ENCODE results near the gene PKD1L1. TPM values are rescaled to one million over a fixed set of nuclear protein-coding genes. Genes with fewer than 3 reads are reported as not detected.

The PKD1L1 gene
- polyA plus RNA-seq, 6 donors from 2014 or later: 0.05 to 0.30 (median 0.15) TPM; not detected in 3

- Mint-ChIP-seq H3K9me3 (no peaks in the 10 kb centered on the region), H3K27me3 (peaks cover 0 to 9% (median 3%) of the 10 kb centered on the region in 3 donors), H3K4me3 (no peak overlapping the region), H3K4me1 (no peaks in the 10 kb centered on the region), H3K36me3 (peaks cover 0 to 6% of the 10 kb centered on the region in 2 donors), H3K27ac (no peak overlapping the region)
- no peak for ATAC-seq (ENCODE audit: low read depth in 2 of 2)
- DNase-seq: no peak
Observed at GRCh38 chr7:47843291-47843690, 105.0 kb downstream of the PKD1L1 start.

DNA sequence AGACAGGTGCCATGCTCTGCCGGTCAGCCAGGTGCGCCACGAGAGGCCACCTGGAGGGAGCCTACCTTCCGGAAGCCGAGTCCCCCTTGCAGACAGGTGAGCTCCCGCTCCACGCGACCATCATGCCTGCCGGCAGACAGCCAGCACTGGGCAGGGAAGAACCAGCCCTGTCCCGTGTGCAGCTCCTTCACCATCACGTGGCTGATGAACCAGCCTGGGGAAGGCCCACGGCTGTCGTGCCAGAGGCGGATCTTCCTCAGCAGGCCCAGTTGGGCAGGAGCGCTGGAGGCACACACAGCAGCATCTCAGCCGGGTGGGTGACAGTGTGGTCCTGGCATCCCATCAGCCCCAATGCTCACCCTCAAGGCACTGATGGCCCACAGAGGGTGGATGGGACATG, 108.9 kb downstream of the PKD1L1 start:
- Mint-ChIP-seq H3K4me3 (no peak overlapping the region), H3K9me3 (no peaks in the 10 kb centered on the region), H3K36me3 (peaks cover 0 to 6% of the 10 kb centered on the region in 2 donors), H3K4me1 (no peaks in the 10 kb centered on the region), H3K27ac (no peak overlapping the region), H3K27me3 (peaks cover 0 to 9% (median 3%) of the 10 kb centered on the region in 3 donors)
- DNase-seq: no peak
- ATAC-seq (ENCODE audit: low read depth in 2 of 2): no peak

- H3K27me3 Mint-ChIP-seq: peaks cover 0 to 5% (median 3%) of the 10 kb centered on the region in 3 donors
- ATAC-seq (ENCODE audit: low read depth in 2 of 2): no peak
- H3K36me3 Mint-ChIP-seq: no peaks in the 10 kb centered on the region
- DNase-seq: no peak
- no peak overlapping the region for H3K27ac Mint-ChIP-seq
- H3K4me3 Mint-ChIP-seq: no peak overlapping the region
- no peaks in the 10 kb centered on the region for H3K9me3 Mint-ChIP-seq
- peaks cover 7 to 14% (median 13%) of the 10 kb centered on the region in 3 donors for H3K4me1 Mint-ChIP-seq
Observed at GRCh38 chr7:47837826-47838225, 110.4 kb downstream of the PKD1L1 start.

GRCh38 chr7:47836503-47837202, 111.6 kb downstream of the PKD1L1 start:
- Mint-ChIP-seq H3K36me3 (no peaks in the 10 kb centered on the region), H3K27ac (no peak overlapping the region), H3K4me3 (no peak overlapping the region), H3K27me3 (peaks cover 0 to 5% (median 0%) of the 10 kb centered on the region in 3 donors), H3K9me3 (no peaks in the 10 kb centered on the region), H3K4me1 (peaks cover 7 to 14% (median 14%) of the 10 kb centered on the region in 3 donors)
- no peak for ATAC-seq (ENCODE audit: low read depth in 2 of 2)
- no peak for DNase-seq

GRCh38 chr7:47836080-47836479, 112.2 kb downstream of the PKD1L1 start:
- no peak overlapping the region for H3K4me3 Mint-ChIP-seq
- H3K9me3 Mint-ChIP-seq: no peaks in the 10 kb centered on the region
- H3K27me3 Mint-ChIP-seq: peaks cover 0 to 5% (median 0%) of the 10 kb centered on the region in 3 donors
- H3K27ac Mint-ChIP-seq: peak overlapping the region in 1 of 6 donors; percentile 69
- H3K36me3 Mint-ChIP-seq: no peaks in the 10 kb centered on the region
- DNase-seq (no peak), ATAC-seq (ENCODE audit: low read depth in 2 of 2) (no peak)
- peaks cover 7 to 14% (median 14%) of the 10 kb centered on the region in 3 donors for H3K4me1 Mint-ChIP-seq

DNA sequence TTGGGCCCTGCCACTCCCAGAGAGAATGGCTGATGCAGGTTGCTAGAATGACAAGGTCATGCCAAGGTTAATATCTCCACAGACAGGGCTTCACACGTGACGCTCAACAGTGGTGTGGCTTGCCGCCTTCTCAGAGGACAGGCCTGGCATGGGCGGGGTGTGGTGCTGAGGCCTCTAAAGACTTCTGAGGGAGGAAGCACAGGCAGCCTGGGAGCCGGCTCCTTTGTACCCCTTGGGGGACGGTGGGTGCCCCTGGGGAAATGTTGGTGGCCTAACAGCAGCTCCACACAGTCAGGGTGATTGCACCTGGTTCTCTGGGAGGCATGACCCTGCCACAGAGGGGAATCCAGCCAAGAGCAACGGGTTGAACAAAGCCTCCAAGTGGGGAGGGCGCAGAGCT, 115.1 kb downstream of the PKD1L1 start:
- ATAC-seq (ENCODE audit: low read depth in 2 of 2): peak; percentile 66 to 84
- Mint-ChIP-seq H3K4me3 (peak overlapping the region in 2 of 8 donors; percentile 34 to 81), H3K27me3 (peaks cover 0 to 5% (median 0%) of the 10 kb centered on the region in 3 donors), H3K4me1 (peaks cover 7 to 14% (median 14%) of the 10 kb centered on the region in 3 donors), H3K36me3 (no peaks in the 10 kb centered on the region), H3K9me3 (no peaks in the 10 kb centered on the region), H3K27ac (peak overlapping the region in 2 of 6 donors; percentile 5 to 45)
- DNase-seq: peak; percentile 19

DNA sequence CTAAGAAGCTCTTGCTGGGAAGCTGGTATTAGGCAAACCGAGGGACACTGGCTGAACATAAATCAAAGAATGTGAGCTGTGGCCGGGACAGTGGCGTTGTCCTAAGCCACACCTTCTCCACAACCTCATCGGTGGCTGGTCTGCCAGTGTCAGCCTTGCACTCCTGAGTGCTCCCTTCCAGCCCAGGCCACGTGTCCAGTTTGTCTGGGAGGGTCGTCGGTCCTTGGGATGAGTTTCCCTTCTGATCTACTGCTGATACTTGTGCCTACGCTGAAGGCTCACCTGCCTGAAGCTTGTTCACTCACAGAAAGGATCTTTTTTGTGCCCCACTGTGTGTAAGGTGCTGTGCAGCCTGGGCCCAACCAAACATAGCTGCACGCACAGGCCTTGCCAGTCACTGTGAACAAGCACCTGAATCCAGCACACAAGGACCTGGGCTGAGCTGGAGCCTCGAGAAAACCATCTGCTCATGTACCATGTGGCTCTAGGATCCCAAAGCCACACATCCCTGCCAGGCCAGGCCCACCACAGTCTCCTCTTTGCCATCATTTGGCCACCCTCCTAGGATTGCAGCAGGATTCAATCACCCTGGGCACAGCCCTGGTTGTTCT, 116.1 kb downstream of the PKD1L1 start:
- peak overlapping the region in 1 of 8 donors; percentile 65 for H3K4me3 Mint-ChIP-seq
- H3K9me3 Mint-ChIP-seq: no peaks in the 10 kb centered on the region
- peaks cover 7 to 14% (median 14%) of the 10 kb centered on the region in 3 donors for H3K4me1 Mint-ChIP-seq
- ATAC-seq (ENCODE audit: low read depth in 2 of 2) (no peak), DNase-seq (no peak)
- peak overlapping the region in 1 of 6 donors; percentile 68 for H3K27ac Mint-ChIP-seq
- H3K27me3 Mint-ChIP-seq: peaks cover 0 to 5% (median 0%) of the 10 kb centered on the region in 3 donors
- no peaks in the 10 kb centered on the region for H3K36me3 Mint-ChIP-seq

GRCh38 chr7:47830015-47830414, 118.3 kb downstream of the PKD1L1 start:
- Mint-ChIP-seq H3K36me3 (no peaks in the 10 kb centered on the region), H3K27ac (no peak overlapping the region), H3K27me3 (peaks cover 0 to 5% (median 0%) of the 10 kb centered on the region in 3 donors), H3K4me1 (peaks cover 7 to 14% (median 14%) of the 10 kb centered on the region in 3 donors), H3K4me3 (no peak overlapping the region), H3K9me3 (no peaks in the 10 kb centered on the region)
- ATAC-seq (ENCODE audit: low read depth in 2 of 2): no peak
- DNase-seq: no peak

DNA sequence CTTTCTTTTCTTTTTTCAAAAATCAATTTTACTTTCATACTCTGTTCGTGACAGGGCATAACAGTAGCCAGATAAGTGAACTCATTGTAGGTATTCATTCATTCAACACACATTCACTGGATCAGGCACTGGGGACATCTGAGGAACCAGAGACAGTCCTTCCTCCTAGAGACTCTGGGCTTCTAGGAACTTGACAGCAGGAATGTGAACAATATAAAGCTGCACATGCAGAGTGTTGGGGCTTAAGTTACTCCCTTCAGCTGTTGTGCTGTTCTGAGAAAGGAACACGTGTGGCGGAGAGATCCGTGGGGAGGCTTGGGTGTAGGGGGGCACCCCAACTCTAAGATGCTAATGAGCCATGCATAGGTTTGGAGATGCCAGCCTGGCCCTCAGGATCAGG, 120.4 kb downstream of the PKD1L1 start:
- ATAC-seq (ENCODE audit: low read depth in 2 of 2): no peak
- no peaks in the 10 kb centered on the region for H3K9me3 Mint-ChIP-seq
- no peak for DNase-seq
- H3K4me3 Mint-ChIP-seq: peak overlapping the region in 1 of 8 donors; percentile 12
- no peak overlapping the region for H3K27ac Mint-ChIP-seq
- no peaks in the 10 kb centered on the region for H3K36me3 Mint-ChIP-seq
- peaks cover 0 to 2% (median under 1%) of the 10 kb centered on the region in 3 donors for H3K4me1 Mint-ChIP-seq
- no peaks in the 10 kb centered on the region for H3K27me3 Mint-ChIP-seq

DNA sequence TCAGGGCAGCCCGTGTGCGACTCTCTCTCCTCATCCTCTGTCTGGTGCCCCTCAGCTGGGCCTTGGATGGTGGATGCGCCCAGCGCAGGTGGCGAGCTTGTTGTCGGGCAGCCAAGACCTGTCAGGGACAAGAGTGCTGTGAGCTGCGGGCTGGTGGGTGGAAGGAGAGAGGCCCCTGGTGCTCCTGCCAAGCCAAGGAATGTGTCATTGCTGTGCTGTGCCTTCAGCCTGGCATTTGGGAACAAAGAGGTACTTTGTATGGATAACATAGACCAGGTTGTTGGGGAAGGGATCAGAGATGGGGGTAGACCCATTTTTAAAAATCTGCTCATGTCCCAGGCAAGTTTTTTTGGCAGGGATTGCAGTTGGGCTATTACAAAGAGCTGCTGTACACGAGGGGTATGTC, 120.9 kb downstream of the PKD1L1 start:
- Mint-ChIP-seq H3K36me3 (no peaks in the 10 kb centered on the region), H3K9me3 (no peaks in the 10 kb centered on the region), H3K27ac (no peak overlapping the region), H3K4me1 (no peaks in the 10 kb centered on the region), H3K27me3 (no peaks in the 10 kb centered on the region), H3K4me3 (no peak overlapping the region)
- DNase-seq: no peak
- ATAC-seq (ENCODE audit: low read depth in 2 of 2): no peak

DNA sequence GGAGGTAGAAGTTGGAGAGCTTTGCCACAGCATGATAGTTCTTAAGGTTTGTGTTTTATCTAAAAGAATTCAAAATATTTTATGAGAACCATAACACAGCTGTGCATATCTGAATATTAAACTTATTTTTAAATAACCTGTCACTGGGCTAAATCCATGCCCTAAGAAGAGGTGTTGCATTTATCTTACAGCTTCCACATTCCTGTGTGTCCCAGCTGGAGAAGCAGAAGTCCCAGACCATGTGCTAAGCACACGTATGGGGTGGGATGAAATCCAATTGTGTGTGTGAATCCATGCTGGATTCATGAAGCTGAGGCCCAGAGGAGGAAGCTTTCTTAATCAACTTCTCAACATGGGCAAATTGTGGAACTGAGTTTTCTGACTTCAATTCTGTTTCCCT, 121.5 kb downstream of the PKD1L1 start:
- Mint-ChIP-seq H3K4me1 (no peaks in the 10 kb centered on the region), H3K9me3 (no peaks in the 10 kb centered on the region), H3K27ac (no peak overlapping the region)

GRCh38 chr7:47819607-47819920, 128.7 kb downstream of the PKD1L1 start:
- Mint-ChIP-seq H3K4me3 (no peak overlapping the region), H3K9me3 (no peaks in the 10 kb centered on the region), H3K27me3 (peaks cover 0 to 7% (median 0%) of the 10 kb centered on the region in 3 donors), H3K36me3 (no peaks in the 10 kb centered on the region), H3K4me1 (peaks cover 0 to 5% (median 5%) of the 10 kb centered on the region in 3 donors), H3K27ac (no peak overlapping the region)
- DNase-seq (no peak), ATAC-seq (ENCODE audit: low read depth in 2 of 2) (no peak)

More for the DNA sequence above, 121.5 kb downstream of the PKD1L1 start:
- DNase-seq (no peak), ATAC-seq (ENCODE audit: low read depth in 2 of 2) (no peak)
- H3K27me3 Mint-ChIP-seq: no peaks in the 10 kb centered on the region
- H3K4me3 Mint-ChIP-seq: no peak overlapping the region
- no peaks in the 10 kb centered on the region for H3K36me3 Mint-ChIP-seq

GRCh38 chr7:47818796-47819606, 129.3 kb downstream of the PKD1L1 start:
- DNase-seq: peak; percentile 61
- H3K4me3 Mint-ChIP-seq: no peak overlapping the region
- H3K27ac Mint-ChIP-seq: peak overlapping the region in 1 of 6 donors; percentile 78
- H3K27me3 Mint-ChIP-seq: peaks cover 0 to 7% (median 0%) of the 10 kb centered on the region in 3 donors
- ATAC-seq (ENCODE audit: low read depth in 2 of 2): peak; percentile 32 to 68
- H3K9me3 Mint-ChIP-seq: no peaks in the 10 kb centered on the region
- no peaks in the 10 kb centered on the region for H3K36me3 Mint-ChIP-seq
- H3K4me1 Mint-ChIP-seq: peaks cover 0 to 5% (median 5%) of the 10 kb centered on the region in 3 donors
